Amniotic epithelial cell (primary cell): ENCODE measurements around the gene HPS1.

Source experiments
- DNase-seq: peaks from one replicate; pipeline ENCODE4 v3.0.0-alpha.2; 2010; ENCODE audit warnings: low read depth

The HPS1 gene

GRCh38 chr10:98389398-98389797 is 57.3 kb downstream of the HPS1 start:
- DNase-seq: no peak

- DNase-seq: no peak
These were observed 58.6 kb downstream of the HPS1 start for GRCh38 chr10:98388101-98388655.

GRCh38 chr10:98384531-98385133 is 62.1 kb downstream of the HPS1 start:
- no peak for DNase-seq

GRCh38 chr10:98383869-98384268 is 62.9 kb downstream of the HPS1 start:
- DNase-seq: no peak

DNA sequence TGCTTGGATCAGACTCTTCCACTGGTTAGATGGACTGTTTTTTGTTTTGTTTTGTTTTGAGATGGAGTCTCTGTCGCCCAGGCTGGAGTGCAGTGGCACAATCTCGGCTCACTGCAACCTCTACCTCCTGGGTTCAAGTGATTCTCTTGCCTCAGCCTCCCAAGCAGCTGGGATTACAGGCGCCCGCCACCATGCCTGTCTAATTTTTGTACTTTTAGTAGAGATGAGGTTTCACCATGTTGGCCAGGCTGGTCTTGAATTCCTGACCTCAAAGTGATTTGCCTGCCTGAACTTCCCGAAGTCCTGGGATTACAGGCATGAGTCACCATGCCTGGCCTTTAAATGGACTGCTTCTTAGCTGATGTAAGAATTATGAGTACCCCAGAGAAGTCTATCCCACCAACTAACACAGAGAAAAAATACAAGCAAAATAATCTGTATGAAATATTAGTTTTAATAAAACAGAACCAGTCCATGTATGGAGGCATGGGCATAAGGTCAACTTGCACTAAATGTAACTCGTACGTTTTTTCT is 63.5 kb downstream of the HPS1 start:
- peak; percentile 87 for DNase-seq

DNA sequence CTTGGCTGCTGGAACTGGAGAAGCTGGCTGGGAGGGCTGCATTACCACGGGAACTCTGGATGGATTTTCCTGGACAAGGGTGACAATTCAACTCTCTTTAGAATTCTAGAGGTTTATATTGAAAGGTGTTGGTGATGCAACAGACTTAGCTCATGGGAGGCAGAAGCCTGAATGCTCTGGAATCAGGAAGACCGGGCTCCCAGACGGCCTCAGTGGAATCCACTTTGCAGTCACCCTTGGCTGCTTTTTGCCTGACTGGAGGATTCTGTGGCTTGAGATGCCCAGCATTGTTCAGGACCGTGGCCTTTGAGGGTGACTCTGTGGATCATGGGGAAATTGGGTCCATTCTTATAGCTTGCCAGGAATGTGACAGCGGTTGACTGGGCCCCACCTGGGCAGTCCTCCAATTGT is 64.0 kb downstream of the HPS1 start:
- DNase-seq: peak; percentile 32

DNA sequence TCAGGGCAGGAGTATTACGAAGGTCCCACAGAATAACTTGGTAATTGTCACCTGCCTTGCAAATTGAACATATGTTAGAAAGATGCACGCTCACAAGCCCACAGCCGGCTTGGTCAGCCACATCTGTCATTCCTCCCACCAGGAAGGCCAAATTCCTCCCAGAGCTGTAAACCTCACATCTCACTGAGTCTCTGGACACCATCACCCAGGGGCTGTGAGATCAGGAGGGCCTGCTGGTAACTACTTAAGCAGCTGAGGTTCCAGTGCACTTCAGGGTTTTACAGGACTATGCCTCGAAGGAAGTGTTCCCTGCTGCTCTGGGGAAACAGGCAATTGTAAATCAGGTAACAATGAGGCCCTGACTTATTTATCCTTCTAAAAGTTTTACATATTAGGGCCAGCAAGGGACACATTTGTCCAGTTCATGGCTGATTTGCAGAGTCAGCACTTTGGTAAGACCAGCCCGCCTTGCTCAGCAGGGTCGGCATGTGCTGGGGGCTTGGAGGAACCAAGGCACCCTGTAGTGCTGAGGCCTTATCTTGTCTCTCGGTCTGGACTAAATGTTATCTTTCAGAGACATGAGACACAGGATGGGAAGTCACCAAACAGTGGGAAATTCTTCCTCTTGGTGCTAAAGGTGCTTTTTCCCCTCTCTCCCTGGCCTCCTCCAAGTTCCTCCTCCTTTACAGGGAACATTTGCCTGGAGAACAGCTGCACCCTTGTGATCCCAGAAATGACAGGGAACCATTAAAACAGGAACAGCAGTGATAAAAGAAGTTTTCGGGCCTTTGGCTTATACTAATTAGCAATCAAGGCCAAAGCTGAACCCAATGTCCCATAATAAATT is 66.0 kb downstream of the HPS1 start:
- no peak for DNase-seq

GRCh38 chr10:98378722-98379121 is 68.0 kb downstream of the HPS1 start:
- DNase-seq: no peak

- no peak for DNase-seq
These were observed 69.2 kb downstream of the HPS1 start for GRCh38 chr10:98377536-98377935.

GRCh38 chr10:98377001-98377400 is 69.7 kb downstream of the HPS1 start:
- DNase-seq: no peak

DNA sequence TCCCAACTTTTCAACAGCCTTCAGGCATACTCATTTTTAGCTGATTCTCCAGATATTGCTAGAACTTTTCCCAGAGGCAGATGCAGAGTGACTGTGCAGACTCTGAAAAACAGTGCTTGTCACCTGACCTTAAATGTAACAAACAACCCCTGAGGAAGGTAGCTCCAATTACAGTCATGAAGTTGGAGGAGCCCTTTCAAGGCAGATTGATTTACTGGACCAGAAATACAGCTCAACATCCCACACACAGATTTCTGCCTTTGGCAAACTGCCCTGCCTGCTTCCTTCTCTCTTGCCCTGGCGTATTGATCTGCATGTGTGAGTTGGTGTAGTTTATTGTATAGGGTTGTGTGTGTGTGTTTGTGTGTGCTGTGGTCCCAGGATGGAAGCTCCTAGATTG is 70.2 kb downstream of the HPS1 start:
- peak; percentile 15 for DNase-seq

GRCh38 chr10:98374217-98374985 is 72.3 kb downstream of the HPS1 start:
- peak; percentile 69 for DNase-seq

DNA sequence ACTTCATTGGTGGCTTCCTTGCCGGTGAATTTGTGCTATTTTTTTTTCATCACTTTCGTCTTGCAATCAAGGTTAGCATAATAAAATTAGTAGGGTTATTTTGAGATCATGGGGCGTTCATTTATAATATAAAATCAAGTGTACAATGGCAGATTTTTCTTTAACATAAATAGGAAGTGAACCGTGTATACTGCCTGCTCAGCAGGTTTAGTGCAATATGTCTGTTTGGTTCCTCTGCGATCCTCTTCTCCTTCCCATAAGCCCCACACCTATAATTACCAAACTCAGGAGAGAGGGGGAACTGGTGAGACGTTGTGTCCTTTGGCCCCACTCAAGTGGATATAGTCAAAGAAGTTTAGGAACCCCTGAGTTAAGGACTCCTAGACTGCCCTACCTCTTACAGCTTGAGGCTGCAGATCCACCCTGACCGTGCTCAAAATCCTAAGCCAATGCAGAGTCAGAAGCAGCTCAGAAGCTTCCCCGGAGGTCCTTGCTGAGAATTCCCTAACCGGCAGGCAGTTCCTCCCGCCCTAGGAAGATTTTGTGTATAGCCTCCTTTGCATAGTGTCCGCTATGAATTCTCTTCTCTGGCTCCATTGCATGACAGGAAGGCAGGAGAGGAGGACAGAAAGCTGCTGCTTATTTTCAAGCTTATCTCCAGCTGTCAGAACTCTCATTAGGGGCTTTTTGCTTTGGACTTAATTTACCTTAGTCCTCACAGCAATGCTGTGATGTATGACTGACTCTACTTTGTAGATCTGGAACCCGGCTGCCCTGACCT is 73.3 kb downstream of the HPS1 start:
- DNase-seq: peak; percentile 36

DNA sequence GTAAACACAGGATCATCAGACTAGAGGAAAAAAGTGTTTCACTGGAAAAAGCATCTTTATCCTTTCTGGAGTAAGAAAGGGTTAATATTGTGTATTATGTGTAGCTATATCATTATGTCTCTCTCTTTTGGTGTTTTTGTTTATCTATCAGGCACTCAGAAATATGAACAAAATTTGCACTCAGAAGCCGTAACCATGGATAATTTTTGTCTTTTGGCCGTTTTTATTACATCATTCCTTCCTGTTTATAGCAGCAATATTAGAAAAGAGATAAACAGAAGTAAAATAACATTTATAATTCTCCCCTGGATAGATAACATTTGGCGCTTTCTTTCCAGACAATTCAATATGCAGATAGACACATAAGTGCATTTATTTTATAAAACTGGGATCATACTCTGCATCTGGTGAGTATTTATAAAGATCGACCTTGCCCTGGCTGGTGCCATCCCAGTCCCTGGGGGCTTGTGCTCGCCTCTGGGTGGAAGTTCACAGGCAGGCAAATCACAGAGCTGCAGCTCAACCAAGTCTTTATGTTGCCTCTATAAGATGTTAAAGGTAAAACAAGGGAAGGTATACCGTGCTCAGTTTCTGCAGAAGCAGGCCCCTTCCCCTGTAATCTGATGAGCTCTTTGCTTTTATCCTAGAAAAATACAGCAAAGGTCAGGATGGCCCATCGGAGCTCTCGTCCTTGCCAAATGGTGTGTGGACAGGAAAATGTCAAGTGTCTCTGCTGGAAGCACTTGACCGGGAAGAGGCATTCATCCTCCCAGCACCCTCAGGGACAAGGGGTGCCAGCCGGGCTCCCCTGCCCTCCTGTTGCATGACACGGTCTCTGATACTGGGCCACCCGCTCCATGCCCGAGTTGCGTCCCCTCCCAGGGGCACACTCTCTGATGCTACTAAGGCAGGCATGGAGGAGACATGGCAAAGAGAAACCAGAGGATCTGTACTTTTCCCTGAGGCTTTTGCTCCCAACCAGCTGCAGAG is 75.6 kb downstream of the HPS1 start:
- DNase-seq: no peak

GRCh38 chr10:98369801-98370200 is 76.9 kb downstream of the HPS1 start:
- no peak for DNase-seq

DNA sequence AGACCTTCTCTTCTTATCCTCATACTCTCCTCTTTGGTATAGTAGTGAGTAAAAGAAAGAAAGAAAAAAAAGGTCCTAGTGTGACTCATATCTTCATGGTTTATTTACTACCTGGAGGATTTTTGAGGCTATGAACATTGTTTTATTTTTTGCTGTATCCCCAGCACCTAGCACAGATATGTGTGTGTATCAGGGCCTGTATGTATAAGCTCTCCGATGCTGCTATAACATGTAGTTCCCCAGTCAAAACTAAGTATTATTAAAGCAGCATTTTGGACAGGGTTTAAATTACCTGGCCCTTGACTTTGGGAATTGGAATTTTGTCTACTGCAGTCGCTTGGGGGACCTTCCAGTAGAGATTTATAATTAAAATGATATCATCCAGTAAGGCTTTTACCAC is 78.1 kb downstream of the HPS1 start:
- DNase-seq: no peak

DNA sequence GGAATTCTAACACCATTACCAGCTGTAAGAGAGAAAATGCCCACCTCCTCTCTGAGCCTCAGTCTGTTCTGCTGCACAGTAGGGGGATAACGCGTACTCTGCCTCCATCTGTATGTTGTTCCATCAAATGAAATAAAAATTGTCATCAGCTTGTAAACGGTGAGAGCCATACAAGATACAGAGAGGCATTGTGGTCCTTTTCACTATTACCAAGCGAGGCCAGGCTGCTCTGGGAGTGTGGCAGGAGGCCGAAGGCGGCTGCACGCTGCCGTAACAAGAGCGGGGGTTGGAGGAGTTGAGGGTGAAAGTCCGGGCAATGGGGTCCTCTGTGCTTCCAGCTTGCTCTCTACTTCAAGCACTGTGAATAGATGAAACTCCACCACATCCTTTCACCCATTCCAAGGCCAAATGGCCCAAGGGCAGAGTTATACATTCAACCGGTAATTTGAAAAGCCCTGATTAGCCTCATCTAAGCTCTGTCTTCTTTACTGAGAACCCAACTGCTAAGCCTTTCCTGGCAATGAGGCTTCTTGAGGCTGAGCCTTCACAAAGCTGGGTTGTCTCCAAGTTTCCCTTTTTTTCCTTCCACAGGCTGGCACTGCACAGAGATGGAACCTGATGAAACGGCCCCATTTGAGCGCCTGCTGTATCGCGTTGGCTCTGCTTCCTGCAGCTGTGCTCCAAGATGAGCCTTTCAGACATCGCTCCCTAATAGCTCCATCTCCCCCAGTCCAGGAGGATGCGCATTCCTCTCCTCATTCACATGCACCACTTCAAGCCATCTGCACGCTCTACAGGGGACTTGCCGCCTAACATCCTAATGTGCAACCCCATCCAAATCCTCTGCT is 78.9 kb downstream of the HPS1 start:
- no peak for DNase-seq
